Measurements from ENCODE around the gene ZNF879.

- no peak for TF ChIP-seq CTCF (IDR thresholded peaks at IDR 0.05 in 2 of 3, conservative IDR thresholded peaks at IDR 0.05 in 1 of 3; ENCODE audit: borderline replicate concordance in 1 of 3, insufficient read depth in 1 of 3, low read depth in 2 of 3, low read length in 2 of 3)
- TF ChIP-seq, protein P1, sequence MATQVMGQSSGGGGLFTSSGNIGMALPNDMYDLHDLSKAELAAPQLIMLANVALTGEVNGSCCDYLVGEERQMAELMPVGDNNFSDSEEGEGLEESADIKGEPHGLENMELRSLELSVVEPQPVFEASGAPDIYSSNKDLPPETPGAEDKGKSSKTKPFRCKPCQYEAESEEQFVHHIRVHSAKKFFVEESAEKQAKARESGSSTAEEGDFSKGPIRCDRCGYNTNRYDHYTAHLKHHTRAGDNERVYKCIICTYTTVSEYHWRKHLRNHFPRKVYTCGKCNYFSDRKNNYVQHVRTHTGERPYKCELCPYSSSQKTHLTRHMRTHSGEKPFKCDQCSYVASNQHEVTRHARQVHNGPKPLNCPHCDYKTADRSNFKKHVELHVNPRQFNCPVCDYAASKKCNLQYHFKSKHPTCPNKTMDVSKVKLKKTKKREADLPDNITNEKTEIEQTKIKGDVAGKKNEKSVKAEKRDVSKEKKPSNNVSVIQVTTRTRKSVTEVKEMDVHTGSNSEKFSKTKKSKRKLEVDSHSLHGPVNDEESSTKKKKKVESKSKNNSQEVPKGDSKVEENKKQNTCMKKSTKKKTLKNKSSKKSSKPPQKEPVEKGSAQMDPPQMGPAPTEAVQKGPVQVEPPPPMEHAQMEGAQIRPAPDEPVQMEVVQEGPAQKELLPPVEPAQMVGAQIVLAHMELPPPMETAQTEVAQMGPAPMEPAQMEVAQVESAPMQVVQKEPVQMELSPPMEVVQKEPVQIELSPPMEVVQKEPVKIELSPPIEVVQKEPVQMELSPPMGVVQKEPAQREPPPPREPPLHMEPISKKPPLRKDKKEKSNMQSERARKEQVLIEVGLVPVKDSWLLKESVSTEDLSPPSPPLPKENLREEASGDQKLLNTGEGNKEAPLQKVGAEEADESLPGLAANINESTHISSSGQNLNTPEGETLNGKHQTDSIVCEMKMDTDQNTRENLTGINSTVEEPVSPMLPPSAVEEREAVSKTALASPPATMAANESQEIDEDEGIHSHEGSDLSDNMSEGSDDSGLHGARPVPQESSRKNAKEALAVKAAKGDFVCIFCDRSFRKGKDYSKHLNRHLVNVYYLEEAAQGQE (IDR thresholded peaks at IDR 0.05; ENCODE audit: low read depth), result no peak
These were observed 34.3 kb upstream of the ZNF879 start for GRCh38 chr5:178989311-178989710.
